ENCODE measurements around the gene UST. TPM values are rescaled to one million over a fixed set of nuclear protein-coding genes. Genes with fewer than 3 reads are reported as not detected.
"Not testable (repeated sequence)": the region's sequence is repeated elsewhere in the genome, so short reads cannot be mapped to it uniquely, and the experiment has no call there.

UST gene
- polyA plus RNA-seq, 4 donors: 9.0 to 13.6 (median 11.8) TPM

DNA sequence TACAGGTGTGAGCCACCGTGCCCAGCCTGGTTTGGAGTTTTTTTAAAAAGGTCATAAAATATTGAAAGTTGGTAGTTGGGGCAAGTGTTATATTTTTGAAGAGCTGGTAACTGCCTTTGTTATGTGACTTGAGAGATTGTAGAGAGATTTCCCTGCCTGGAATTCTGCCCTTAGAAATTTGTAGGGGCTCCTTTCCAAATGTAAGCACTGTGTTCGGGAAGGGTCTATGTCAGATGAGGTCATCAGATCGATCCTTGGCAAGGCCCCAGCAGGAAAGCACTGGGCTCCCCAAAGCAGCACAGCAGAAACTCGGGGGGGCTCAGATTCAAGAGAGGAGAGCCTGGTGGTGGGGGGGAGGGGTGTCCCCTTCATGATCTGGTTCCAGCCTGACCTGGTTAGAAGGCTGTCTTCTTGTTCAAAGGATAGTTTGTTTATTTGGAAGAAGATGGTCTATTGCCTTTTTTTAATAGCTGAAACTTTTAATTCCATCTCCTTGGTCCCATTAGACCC is 220.2 kb downstream of the UST start:
- no peak for DNase-seq (ENCODE audit: low read depth in 4 of 4, low spot score in 2 of 4)

DNA sequence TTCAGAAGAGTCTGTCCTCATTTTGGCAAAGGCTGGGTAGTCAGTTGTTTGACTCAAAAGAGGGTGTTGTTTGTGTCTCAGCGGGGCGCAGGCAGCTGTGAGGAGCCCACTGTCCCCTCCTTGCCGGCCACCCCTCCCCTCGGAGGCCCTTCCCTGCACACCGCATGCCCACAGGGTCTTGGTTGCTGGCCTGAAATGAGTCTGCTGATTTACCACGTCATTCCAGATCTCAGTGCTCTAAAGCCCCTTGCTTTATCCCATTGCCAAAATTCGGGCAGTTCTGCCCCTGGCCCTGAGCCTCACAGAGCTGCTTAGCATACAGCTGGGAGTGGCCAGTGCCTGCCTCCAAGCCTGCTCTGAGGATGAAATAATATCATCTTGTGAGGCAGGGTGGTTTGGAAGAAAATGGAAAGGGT is 220.7 kb downstream of the UST start:
- no peak for DNase-seq (ENCODE audit: low read depth in 4 of 4, low spot score in 2 of 4)

DNA sequence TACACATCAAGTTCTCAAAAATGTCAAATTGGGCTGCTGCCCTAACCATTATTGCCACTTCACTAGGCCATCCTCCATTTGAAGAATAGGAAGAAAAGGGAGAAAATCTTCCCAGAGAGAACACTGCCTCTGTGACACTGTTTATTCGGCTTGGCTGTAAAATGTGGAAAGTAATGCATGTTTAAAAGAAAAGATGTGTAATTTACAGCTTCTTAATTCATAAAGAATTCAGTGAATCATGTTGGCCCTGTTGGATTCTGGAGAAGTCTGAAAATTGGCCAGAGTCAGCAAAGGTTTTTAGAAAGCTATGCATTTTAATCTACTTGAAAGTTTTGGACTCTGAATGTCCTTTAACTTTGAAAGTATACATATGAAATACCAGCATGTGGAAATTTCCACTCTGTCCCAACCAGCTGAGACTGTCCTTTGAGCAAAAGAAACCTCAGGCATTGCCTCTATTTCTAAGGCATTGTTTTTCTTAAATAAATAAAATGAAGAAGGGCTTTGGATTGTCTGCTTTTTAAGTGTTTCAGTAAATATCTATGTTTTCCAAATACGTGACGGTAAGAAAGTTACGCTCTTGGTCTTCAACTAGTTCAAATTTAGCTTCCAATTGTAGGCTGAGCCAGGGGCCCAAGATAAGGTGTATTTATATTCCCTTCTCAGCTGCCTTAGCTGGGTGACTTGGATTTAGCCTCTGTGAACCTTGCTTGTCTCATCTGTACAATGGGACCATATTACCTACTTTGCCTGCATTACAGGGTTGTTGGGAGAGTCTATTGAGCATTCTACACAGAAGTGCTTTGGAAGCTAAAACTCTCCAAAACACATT is 222.2 kb downstream of the UST start:
- DNase-seq (ENCODE audit: low read depth in 4 of 4, low spot score in 2 of 4): no peak

DNA sequence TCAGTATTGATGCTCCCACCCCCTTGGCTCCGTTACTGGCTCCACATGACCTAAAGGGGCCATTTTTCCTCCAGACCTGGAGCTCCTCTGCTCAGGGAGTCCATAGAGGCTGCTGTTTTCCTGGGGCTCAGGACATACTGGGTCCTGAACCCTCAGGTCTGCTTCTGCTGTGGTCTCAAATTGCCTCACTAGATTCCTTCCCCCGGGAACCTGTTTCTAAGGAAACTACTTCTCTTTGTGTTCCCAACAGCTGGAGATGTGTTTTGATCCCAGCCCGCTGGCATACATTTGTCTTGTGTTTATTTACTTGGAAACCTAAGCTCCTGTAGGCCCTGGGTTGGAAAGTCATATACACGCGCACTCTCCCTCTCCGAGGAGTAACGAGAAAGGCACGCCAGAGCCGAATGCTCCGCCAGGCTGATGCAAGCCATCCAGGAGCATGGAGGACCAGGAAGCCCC is 222.8 kb downstream of the UST start:
- no peak for DNase-seq (ENCODE audit: low read depth in 4 of 4, low spot score in 2 of 4)

DNA sequence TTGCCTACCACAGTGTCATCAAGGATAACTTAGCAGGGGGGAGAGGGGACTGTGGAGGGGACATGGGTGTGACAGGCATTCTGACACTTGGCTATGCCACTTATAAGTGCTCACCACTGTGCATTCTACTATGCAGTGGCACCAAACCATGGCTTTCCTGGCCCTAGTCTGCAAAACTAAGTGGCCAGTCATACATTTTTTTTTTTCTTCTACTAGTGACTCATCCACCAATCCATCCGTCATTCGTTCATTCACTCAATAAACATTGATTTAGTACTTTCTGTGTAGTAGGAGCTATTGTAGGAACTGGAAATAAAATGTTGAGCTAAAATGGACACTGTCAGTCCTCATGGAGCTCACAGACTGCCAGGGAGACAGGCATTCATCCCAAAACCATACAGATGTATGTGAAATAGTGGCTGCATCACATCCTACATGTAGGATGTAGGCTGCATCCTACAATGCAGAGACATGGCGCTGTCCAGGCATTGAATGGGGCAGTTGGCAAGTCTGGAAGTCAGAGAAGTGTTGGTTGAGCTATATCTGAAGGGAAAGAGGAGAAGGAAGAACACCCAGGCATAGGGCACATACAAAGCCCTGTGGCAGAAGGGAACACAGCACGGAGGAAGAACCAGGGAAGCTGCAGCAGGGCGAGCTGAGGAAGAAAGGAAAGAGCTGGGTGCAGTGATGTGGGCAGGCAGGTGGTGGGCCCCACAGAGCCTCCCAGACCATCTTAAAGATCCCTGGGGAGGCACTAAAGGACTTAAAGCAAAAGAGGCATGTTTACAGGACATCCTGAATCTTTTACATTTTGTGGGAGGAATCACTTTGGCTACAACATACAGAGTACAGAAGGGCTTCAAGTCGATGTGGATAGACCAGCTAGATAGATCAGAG is 224.4 kb downstream of the UST start:
- DNase-seq (ENCODE audit: low read depth in 4 of 4, low spot score in 2 of 4): no peak

DNA sequence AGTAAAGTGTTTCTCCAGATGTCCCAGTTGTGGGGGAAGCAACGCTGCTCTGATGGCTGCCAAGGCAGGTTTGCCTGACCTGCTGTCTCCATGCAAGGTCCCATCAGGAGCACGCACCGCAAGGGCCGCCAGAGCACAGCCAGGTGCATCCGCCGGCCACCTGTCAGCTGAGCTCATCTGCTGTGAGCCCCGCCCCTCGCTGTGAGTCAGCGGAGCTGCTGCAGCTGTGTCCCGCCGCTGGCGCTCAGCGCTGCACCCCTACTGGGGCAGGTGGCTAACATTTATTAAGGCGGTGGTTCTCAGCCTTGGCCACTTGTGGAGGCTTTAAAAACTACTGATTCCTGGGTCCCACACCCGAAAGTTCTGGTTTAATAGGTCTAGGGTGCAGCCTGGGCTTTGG is 225.7 kb downstream of the UST start:
- no peak for DNase-seq (ENCODE audit: low read depth in 4 of 4, low spot score in 2 of 4)

DNA sequence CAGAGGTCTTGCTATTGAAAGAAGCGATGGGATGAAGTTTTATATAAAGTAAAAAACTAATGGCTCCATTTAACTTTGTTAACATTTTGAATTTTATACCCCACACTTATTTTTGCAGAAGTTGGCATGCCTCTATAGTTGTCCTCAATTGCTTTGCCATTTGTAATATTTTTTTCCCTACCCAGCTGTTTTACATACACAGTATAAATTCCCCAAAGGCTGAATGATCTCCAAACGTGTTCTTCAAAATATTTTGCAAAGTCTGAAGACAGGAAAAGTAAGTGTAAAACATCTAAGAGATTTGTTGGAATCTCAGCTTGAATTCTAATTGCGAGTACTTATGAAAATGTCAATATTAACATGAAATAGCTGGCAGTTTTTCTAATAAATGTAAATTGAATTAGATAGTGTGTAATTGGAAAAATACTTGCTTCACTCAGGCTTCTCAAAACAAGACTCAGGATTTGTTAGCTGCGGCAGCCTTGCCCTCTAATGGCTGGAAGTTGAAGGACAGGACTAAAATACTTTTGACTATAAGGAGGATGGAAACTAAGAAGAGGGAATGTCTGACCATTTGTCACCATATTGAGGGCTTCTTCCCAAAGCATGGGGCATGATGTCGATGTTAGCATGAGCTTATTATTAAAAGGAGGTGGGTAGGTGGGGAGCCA is 226.8 kb downstream of the UST start:
- no peak for DNase-seq (ENCODE audit: low read depth in 4 of 4, low spot score in 2 of 4)

DNA sequence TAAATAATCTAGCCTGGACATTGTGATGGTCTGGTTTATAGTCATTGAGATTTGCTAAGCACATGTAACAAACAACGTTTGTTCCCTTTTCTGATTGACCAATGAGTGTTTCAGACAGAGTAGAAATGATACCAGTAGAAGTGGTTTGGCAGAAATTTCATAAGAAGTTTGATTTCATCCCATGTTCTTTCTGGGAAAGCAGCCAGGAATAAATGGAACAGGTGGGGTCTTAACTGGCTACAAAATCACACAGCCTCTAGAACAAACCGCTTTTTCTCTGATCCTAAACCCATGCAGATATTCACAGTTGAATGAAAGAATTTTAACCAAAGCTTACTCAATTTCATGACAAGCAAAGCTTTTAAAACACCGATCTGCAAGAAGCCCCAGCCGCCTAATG is 227.5 kb downstream of the UST start:
- no peak for DNase-seq (ENCODE audit: low read depth in 4 of 4, low spot score in 2 of 4)

DNA sequence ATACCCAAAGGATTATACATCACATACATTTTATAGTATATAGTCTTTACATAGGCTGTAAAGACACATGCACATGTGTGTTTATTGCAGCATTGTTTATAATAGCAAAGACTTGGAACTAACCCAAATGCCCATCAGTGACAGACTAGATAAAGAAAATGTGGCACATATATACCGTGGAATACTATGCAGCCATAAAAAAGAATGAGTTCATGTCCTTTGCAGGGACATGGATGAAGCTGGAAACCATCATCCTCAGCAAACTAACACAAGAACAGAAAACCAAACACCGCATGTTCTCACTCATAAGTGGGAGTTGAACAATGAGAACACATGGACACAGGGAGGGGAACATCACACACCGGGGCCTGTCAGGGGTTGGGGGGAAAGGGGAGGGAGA is 231.5 kb downstream of the UST start:
- not testable (repeated sequence) for DNase-seq (ENCODE audit: low read depth in 4 of 4, low spot score in 2 of 4)

DNA sequence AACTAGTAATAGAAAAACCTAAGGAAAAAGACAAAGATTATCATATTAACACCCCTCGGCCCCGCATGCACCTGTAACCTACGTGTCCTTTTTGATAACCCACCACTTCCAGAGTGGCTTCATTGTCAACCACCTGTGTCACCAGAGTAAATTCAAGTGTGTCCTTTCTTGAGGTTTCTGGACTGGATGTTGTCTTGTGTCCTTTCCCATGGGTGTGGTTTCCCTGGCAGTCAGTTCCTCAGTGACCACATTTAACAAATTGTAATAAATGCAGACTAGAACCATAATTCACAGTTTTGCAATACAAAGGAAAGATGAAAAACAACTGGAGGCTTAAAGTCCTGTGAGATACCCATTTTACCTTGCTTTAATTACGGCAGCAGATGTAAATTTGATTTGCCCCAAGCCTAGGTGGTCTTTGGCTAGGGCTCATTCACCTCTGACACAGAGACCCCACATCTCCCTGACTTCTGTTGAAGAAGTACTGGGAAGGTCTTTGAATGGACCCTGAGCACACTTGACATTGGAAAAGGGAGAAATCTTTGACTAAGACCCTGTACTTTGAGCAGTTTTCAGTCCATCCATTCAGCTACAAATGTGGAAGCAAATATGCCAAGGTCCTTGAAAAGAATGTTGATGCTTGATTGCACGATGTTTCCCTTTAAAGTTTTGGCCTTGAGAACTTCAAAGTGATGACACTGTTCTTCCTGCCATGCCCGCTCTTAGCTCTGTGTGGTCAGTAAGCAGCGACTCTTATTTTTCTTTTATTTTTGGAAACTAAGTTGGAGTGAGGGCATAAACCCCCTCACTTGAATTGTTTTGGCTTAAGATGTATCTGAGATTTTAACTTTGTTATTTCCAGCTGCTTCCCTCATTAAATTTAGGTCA is 232.4 kb downstream of the UST start:
- no peak for DNase-seq (ENCODE audit: low read depth in 4 of 4, low spot score in 2 of 4)

DNA sequence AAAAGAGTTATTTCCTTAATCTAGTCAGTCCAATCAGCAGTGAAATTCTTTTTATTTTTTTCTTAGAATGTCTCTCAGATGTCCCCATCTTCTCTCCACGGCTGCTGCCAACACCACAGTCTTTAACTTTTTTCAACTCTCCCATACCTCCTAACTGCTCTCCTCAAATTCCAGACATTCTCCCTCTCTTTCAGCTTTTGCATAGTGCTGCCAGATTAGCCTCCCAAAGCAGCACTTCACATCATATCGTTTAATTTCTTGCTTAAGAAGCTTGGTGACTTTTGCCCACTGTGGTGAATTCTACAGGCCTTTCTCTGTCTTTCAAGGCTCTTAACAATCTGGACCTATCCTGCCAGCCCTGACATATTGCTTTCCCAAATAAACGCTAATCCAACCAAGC is 233.4 kb downstream of the UST start:
- no peak for DNase-seq (ENCODE audit: low read depth in 4 of 4, low spot score in 2 of 4)

DNA sequence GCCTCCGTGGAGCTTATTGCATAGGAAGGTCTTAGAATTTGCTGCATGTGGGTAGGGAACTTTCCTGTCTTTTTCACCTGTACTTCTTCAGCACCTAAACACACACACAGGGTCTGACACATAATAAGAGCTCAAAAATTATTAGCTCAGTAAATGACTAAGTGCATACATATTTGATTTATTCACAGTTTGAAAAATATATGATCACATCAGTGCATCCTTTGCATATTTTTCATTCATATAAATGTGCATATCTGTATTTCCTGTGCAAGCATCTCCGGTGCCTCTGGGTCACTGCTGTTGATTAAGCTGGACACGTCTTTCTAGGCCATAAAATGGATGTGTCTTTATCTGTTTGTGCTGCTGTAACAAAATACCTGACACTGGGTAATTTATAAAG is 234.7 kb downstream of the UST start:
- no peak for DNase-seq (ENCODE audit: low read depth in 4 of 4, low spot score in 2 of 4)

DNA sequence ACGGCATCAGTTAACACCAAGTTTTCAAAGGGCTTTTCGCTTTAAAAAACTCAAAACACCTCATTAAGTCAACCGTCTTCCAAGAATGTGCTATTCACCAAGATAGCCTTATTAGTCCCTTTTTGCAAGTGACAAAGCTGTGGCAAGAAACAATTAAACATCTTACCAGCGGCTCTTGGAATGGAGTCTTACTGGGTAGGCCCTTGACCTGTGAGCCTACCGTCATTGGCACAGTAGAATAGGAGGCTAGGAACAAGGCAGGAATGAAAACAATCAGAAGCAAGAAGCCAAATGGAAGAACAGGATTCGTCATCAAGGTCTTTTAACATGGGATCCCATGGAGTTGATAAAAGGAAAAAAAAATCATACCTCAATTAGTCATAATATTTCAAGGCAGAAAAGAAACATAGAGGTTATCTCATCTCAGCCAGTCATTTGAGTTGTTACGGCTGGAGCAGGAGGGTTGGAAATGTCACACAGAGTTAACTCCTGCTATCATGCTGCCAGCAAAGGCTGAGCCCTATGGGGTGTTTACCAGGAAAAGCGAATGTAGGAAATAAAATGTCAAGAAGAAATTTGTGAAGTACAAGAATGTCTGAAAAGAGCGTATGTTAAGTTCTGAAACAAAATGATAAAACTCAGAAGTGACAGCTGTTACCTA is 236.4 kb downstream of the UST start:
- DNase-seq (ENCODE audit: low read depth in 4 of 4, low spot score in 2 of 4): no peak

DNA sequence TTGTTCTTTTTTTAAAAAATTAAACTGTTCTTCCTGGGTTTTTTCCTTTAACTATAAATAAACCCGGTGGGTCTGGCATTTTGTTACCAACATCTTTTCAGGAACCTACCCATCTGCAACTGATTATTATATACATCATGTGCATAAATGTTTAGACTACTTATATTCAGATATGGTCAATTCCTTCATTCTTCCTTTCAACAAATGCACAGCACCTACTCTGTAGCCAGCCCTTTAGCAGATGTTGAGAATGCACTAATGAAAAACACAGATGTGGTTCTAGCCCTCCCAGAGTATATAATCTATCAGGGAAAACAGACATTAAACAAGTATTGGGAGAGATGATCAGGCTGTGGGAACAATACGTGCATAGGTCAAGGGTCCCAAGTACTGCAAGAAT is 237.1 kb downstream of the UST start:
- DNase-seq (ENCODE audit: low read depth in 4 of 4, low spot score in 2 of 4): no peak

DNA sequence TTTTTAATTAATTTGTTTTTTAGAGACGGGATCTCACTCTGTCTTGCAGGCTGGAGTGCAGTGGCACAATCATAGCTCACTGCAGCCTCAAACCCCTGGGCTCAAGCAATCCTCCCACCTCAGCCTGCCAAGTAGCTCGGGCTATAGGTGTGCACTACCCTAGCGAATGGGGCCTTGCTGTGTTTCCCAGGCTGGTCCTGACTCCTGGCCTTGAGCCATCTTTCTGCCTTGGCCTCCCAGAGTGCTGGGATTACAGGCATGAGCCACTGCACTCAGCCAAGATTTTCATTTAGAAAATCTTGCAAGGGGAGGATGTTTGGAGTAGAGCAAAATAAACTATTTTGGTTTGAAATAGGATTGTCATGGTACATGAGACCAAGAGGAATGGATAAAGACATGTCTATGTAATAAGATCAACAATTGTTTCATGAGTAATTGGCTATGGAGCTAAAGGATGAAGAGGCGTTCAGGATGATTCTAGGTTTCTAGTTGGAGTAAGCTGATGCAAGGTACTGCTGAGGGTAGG is 237.8 kb downstream of the UST start:
- DNase-seq (ENCODE audit: low read depth in 4 of 4, low spot score in 2 of 4): no peak

DNA sequence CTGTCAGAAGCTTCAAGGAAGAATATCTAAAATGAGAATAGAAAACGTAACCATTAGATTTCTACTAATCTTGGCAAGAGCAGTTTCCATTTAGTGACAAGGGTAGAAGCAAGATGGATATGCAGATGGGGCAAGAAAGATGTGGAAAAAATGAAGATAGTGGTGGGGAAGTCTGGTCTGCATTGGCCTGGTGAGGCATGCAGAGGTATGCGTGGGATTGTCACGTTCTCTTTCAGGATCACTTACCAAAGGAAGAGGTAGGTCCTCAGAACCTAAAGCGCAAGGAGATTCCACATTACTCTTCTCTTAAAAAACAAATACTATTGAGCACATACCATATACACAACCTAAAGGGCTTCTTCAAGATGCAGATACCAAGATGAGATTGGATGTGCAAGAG is 238.7 kb downstream of the UST start:
- no peak for DNase-seq (ENCODE audit: low read depth in 4 of 4, low spot score in 2 of 4)

DNA sequence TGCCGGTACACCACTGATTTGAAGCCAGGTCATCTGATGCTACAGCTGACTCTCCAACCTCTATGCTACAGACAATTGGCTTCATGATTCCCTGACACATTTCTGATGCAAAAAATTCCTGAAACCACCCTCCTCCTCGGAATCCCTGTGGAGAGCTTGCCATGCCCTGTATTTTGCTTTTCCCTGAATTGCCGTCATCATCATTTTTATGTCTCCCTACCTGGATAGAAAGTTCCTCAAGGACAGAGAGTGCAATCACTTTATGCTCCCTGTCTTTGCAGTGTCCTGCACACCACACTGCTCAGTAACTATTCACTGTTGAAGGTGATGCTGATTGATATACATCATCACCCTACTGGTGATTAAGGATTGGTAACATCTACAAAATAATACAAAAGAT is 239.8 kb downstream of the UST start:
- DNase-seq (ENCODE audit: low read depth in 4 of 4, low spot score in 2 of 4): no peak

DNA sequence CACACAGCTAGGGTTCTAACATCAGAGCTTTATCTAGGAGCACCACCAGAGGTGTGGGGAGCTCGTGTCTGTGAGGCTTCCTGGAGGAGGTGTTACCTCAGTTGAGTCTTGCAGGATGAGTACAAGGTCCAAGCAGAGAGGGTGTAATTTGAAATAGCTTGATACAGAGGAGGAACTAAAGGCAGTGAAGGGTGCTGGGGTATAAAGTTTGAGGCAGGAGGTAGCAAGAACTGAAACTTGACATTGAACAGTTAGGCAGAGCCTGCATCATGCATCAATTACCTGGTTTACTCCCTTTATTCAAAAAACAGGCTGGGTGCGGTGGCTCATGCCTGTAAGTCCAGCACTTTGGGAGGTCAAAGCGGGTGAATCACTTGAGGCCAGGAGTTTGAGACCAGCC is 241.2 kb downstream of the UST start:
- no peak for DNase-seq (ENCODE audit: low read depth in 4 of 4, low spot score in 2 of 4)

DNA sequence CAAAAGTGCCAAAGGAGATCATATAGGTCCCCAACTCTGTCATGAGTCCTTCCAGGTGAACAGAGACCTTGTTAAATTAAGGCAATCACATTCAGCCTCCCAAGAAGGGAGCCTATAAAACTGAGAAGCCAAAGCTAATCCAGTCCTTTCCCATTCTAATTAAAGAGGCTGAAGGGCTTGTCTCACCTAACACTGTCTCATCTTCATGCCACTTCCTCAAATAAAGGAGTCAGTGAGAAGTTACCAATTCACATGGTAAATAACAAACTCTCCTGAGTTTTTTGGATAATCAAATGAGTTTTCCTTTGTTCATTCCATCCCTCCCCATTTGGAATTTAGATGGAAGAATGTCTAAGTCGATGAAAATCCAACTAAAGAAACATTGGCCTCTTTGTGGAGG is 242.8 kb downstream of the UST start:
- no peak for DNase-seq (ENCODE audit: low read depth in 4 of 4, low spot score in 2 of 4)

Data from left renal cortex interstitium (tissue), 4 donors.